ENCODE results near the gene SMTN. TPM values are rescaled to one million over a fixed set of nuclear protein-coding genes. Genes with fewer than 3 reads are reported as not detected.

Gene SMTN
- total and polyA plus RNA-seq, 8 donors, result 51.5 to 607 (median 275) TPM

GRCh38 chr22:31138126-31138525, 57.0 kb downstream of the SMTN start:
- WGBS, 5 donors, result 67 to 85% (median 73%) methylated on average over 10 of the region's 10 CpGs
- peaks cover 0 to 15% (median 13%) of the 10 kb centered on the region in 4 donors for H3K4me1 ChIP-seq
- no peak overlapping the region for H3K27ac ChIP-seq
- no peaks in the 10 kb centered on the region for H3K36me3 ChIP-seq
- no peak for DNase-seq
- H3K9me3 ChIP-seq, result no peaks in the 10 kb centered on the region
- intact Hi-C loops (cut with DNase I; ENCODE audit: low total_unique reads), result no loop called here
- no peak overlapping the region for H3K4me3 ChIP-seq
- H3K27me3 ChIP-seq, result peaks cover 0 to 23% (median 9%) of the 10 kb centered on the region in 3 donors
- no peak for TF ChIP-seq POLR2AphosphoS5 (IDR thresholded peaks at IDR 0.05)

- 38 to 72% (median 51%) methylated on average over 3 of the region's 3 CpGs for WGBS, 5 donors
- no peak overlapping the region for H3K27ac ChIP-seq
- DNase-seq, result no peak
- H3K9me3 ChIP-seq, result no peaks in the 10 kb centered on the region
- H3K27me3 ChIP-seq, result peaks cover 0 to 23% (median 9%) of the 10 kb centered on the region in 3 donors
- peaks cover 0 to 15% (median 13%) of the 10 kb centered on the region in 4 donors for H3K4me1 ChIP-seq
- H3K4me3 ChIP-seq, result no peak overlapping the region
- no peaks in the 10 kb centered on the region for H3K36me3 ChIP-seq
- intact Hi-C loops (cut with DNase I; ENCODE audit: low total_unique reads), result no loop called here
- TF ChIP-seq POLR2A (IDR thresholded peaks at IDR 0.05) (no peak), EP300 (IDR thresholded peaks at IDR 0.05) (no peak), CTCF (IDR thresholded peaks at IDR 0.05) (no peak), POLR2AphosphoS5 (IDR thresholded peaks at IDR 0.05) (no peak)
Measured at GRCh38 chr22:31139066-31139465, 57.9 kb downstream of the SMTN start.

DNA sequence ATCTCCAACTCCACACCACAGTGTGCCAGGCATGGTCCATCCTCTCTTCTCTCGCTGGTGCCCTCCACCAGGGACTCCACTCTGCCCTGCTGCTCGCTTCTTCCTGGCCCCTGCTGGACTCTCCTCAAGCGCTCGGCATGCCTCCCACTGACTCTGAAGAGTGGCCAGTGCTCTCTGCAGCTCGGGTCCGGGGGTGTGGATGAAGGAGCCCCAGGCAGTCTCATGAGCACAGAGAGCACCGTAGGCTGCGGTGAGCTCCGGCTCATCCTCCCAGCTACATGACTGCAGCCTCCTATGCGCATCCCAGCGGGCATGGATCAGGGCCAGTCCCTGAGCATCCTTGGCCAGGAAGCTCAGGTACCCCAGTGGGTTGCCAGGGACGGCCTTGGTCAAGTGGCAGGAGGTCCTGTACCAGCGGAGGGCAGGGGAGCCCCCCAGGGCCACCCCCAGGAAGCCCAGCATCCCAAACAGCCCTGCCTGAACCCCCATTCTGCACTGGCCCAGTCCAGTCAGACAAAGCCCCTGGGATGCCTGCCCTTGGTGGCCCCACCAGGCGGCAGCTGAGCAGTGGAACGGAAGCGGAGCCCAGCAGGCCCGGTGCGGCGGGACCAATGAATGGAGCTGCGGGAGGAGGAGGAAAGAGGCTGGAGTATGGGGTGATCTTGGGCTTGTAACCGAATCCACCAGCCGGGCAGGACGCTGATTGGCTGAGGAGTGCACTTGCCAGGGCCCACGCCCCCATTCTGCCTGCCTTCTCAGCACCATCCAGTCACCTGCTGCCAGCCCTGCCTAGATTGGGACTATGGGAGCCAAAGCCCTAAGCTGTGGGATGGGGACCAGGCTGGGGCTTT, 59.0 kb downstream of the SMTN start, which contains the start of gene PLA2G3:
Gene PLA2G3 (minus strand): TSS at position 643 of the 851 bp plus-strand sequence. CDS start 154 bp downstream, at position 489.
- Histone ChIP-seq H3K27me3 (peaks cover 0 to 23% (median 9%) of the 10 kb centered on the region in 3 donors), H3K9me3 (no peaks in the 10 kb centered on the region), H3K27ac (peak within 1 kb of the TSS in 3 of 5 donors; percentile 1 to 41 (median 32)), H3K4me3 (no peak within 1 kb of the TSS), H3K36me3 (no peaks in the 10 kb centered on the region), H3K4me1 (peaks cover 0 to 15% (median 13%) of the 10 kb centered on the region in 4 donors)
- no peak for TF ChIP-seq EP300 (IDR thresholded peaks at IDR 0.05)
- no peak for TF ChIP-seq POLR2A (IDR thresholded peaks at IDR 0.05)
- TF ChIP-seq CTCF (IDR thresholded peaks at IDR 0.05), result no peak
- intact Hi-C loops (cut with DNase I; ENCODE audit: low total_unique reads), result loop anchor here (10.0 kb wide), 1 partner anchor 195 kb away; no protein-coding TSS in a partner anchor
- DNase-seq, result peak; percentile 68 to 78
- WGBS, 5 donors, result 25 to 43% (median 31%) methylated on average over 11 to 24 of the region's 24 CpGs

DNA sequence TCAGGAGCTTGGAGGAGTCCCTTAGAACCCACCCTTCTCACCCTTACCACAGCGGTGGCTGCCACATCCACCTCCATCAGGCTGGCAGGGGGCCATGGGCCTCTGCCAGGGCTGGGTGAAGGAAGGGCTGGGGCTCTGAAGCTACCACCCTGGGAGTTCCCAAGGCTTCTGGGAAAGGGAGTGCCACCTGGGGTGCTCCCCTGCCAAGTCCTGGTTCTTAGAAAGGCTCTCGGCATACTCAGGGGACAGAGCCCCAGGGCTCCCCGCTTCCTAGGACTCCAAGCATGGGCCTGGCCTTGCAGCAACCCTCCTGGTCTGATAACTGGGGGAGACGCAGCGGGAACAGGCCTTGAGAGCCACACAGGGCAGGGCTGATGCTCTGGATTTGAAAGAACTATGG, 59.6 kb downstream of the SMTN start:
- DNase-seq, result peak in 1 of 2 donors; percentile 57
- 45 to 71% (median 52%) methylated on average over 3 to 5 of the region's 5 CpGs for WGBS, 5 donors
- no peaks in the 10 kb centered on the region for H3K36me3 ChIP-seq
- intact Hi-C loops (cut with DNase I; ENCODE audit: low total_unique reads), result loop anchor here (10.0 kb wide), 1 partner anchor 196 kb away; no protein-coding TSS in a partner anchor
- no peak overlapping the region for H3K4me3 ChIP-seq
- H3K27me3 ChIP-seq, result peaks cover 0 to 23% (median 9%) of the 10 kb centered on the region in 3 donors
- peaks cover 0 to 15% (median 13%) of the 10 kb centered on the region in 4 donors for H3K4me1 ChIP-seq
- TF ChIP-seq POLR2AphosphoS5 (IDR thresholded peaks at IDR 0.05) (no peak), EP300 (IDR thresholded peaks at IDR 0.05) (no peak), POLR2A (IDR thresholded peaks at IDR 0.05) (no peak), CTCF (IDR thresholded peaks at IDR 0.05) (no peak)
- H3K9me3 ChIP-seq, result no peaks in the 10 kb centered on the region
- peak overlapping the region in 3 of 5 donors; percentile 1 to 41 (median 32) for H3K27ac ChIP-seq
